Fibroblast of lung (primary cell): ENCODE results near the gene POU2F2.

Source experiments
- EZH2 ChIP-seq: IDR thresholded peaks from 2 replicates; pipeline ENCODE4 v1.5.1; 2012; ENCODE audit warnings: low read length, control low read depth, mild to moderate bottlenecking; ENCODE audit errors: missing control alignments
- TF ChIP-seq, protein P1 (sequence below), 2 donors: IDR thresholded peaks in 1 of 2; conservative IDR thresholded peaks in 1 of 2; 1 replicate in 1 of 2; 2 replicates in 1 of 2; pipeline ENCODE4 v1.5.1; 2011 to 2012; ENCODE audit warnings: low read length in 2 of 2, control low read depth in 1 of 2, inconsistent platforms in 1 of 2, low read depth in 1 of 2, mild to moderate bottlenecking in 1 of 2

DNA sequence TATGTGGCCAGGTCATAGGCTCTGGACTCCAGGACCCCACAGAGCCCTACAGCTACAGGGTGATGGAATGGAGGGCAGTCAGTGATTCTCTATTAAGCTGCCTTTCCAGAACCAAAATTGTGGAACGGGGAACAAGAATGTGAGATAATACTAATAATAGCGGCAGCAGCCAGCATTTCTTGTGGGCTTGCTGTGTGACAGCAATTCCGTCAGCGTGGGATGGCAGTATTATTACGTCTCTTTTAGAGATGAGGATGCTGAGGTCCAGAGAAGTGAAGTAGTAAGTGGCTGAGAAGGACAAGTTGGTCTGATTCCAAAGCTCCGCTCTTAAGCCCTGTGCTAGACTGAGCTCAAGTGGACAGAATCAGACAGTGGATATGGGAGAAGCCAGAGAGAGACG is 86.7 kb downstream of the POU2F2 start:
- TF ChIP-seq, protein P1, sequence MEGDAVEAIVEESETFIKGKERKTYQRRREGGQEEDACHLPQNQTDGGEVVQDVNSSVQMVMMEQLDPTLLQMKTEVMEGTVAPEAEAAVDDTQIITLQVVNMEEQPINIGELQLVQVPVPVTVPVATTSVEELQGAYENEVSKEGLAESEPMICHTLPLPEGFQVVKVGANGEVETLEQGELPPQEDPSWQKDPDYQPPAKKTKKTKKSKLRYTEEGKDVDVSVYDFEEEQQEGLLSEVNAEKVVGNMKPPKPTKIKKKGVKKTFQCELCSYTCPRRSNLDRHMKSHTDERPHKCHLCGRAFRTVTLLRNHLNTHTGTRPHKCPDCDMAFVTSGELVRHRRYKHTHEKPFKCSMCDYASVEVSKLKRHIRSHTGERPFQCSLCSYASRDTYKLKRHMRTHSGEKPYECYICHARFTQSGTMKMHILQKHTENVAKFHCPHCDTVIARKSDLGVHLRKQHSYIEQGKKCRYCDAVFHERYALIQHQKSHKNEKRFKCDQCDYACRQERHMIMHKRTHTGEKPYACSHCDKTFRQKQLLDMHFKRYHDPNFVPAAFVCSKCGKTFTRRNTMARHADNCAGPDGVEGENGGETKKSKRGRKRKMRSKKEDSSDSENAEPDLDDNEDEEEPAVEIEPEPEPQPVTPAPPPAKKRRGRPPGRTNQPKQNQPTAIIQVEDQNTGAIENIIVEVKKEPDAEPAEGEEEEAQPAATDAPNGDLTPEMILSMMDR (conservative IDR thresholded peaks at IDR 0.05 in 1 of 2, IDR thresholded peaks at IDR 0.05 in 1 of 2; ENCODE audit: low read depth in 1 of 2, low read length in 2 of 2), result no peak
- no peak for TF ChIP-seq EZH2
